GM12878 (cell line): Measurements from ENCODE around the gene SEMA3C. TPM values are rescaled to one million over a fixed set of nuclear protein-coding genes. Genes with fewer than 3 reads are reported as not detected.
"Not testable (repeated sequence)": the region's sequence is repeated elsewhere in the genome, so short reads cannot be mapped to it uniquely, and the experiment has no call there.

Source experiments
- ATAC-seq: fragments of 200-7000 bp; cut with Tn5 transposase; 3 replicates; pipeline ENCODE4 v1.9.1; 2020; ENCODE audit warnings: mild to moderate bottlenecking, moderate library complexity
- BruUV-seq: library from RNA; stranded (reverse); fragments of 400-500 nt; replicated peaks from 2 replicates; lab custom pipeline; 2021; lab: Mats Ljungman, UMichigan
- CTCF ChIA-PET: fragments of 300-600 bp; sonication (Branson Sonifier 250); formaldehyde crosslinking; extraction: SDS; loops from one replicate; lab custom pipeline; 2021; ENCODE audit warnings: inconsistent platforms; lab: Yijun Ruan, JAX
- POLR2A ChIA-PET: fragments of 350-600 bp; formaldehyde crosslinking; extraction: SDS; loops from one replicate; lab custom pipeline; 2021; ENCODE audit warnings: inconsistent platforms; lab: Charles Lee
- RAD21 ChIA-PET: fragments of 300-600 bp; sonication (Branson Sonifier 250); formaldehyde crosslinking; loops from one replicate; lab custom pipeline; 2023; ENCODE audit warnings: antibody characterized with exemption; ENCODE audit not compliant: unreplicated experiment; lab: Charles Lee
- SMC1A ChIA-PET: fragments of 300-600 bp; sonication (Branson Sonifier 250); formaldehyde crosslinking; loops from one replicate; lab custom pipeline; 2023; ENCODE audit not compliant: unreplicated experiment, uncharacterized antibody; lab: Charles Lee
- DNase-seq: peaks from one replicate; pipeline ENCODE4 v3.0.0-alpha.2; 2011; ENCODE audit warnings: low read depth, low spot score
- FAIRE-seq: peaks from 3 replicates; lab custom pipeline; 2011; peaks lifted over from hg19 to GRCh38; lab: Jason Lieb, UNC
- H2AFZ ChIP-seq: 2 replicates; pipeline ENCODE4 v1.6.0; 2011; ENCODE audit warnings: low read depth, low read length, control low read depth; ENCODE audit not compliant: control insufficient read depth
- H3K27ac ChIP-seq: 2 replicates; pipeline ENCODE4 v1.5.1; 2011; ENCODE audit warnings: control low read depth; ENCODE audit not compliant: control insufficient read depth, insufficient read depth
- H3K27me3 ChIP-seq, 2 experiments: replicated peaks in 1 of 2; 2 replicates each; pipeline versions ENCODE4 v1.6.0 to v1.6.1; 2011; ENCODE audit warnings: low read length in 1 of 2; ENCODE audit not compliant: control insufficient read depth in 2 of 2, insufficient read depth in 2 of 2
- H3K36me3 ChIP-seq, 2 experiments: 2 replicates each; pipeline ENCODE4 v1.5.1; 2011; ENCODE audit warnings: low read length in 1 of 2; ENCODE audit not compliant: control insufficient read depth in 2 of 2, insufficient read depth in 2 of 2
- H3K4me1 ChIP-seq: 2 replicates; pipeline ENCODE4 v1.6.1; 2011; ENCODE audit warnings: mild to moderate bottlenecking, low read length, moderate library complexity, mixed read lengths; ENCODE audit not compliant: control insufficient read depth, insufficient read depth
- H3K4me2 ChIP-seq: 2 replicates; pipeline ENCODE4 v1.6.0; 2011; ENCODE audit warnings: control low read depth; ENCODE audit not compliant: control insufficient read depth, insufficient read depth
- H3K4me3 ChIP-seq: fragments of 200-600 bp; sonication (generic); 2 replicates; pipeline ENCODE4 v1.5.1; 2016
- H3K79me2 ChIP-seq: 2 replicates; pipeline ENCODE4 v1.6.0; 2011; ENCODE audit warnings: low read length; ENCODE audit not compliant: control insufficient read depth, insufficient read depth
- H3K9ac ChIP-seq: 2 replicates; pipeline ENCODE4 v1.8.0; 2011; ENCODE audit warnings: low read length, control low read depth, mixed read lengths; ENCODE audit not compliant: control insufficient read depth, insufficient read depth
- H3K9me3 ChIP-seq: replicated peaks from 3 replicates; pipeline ENCODE4 v1.5.1; 2011; ENCODE audit warnings: mild to moderate bottlenecking, low read length; ENCODE audit not compliant: control insufficient read depth, insufficient read depth
- H4K20me1 ChIP-seq: 2 replicates; pipeline ENCODE4 v1.6.0; 2011; ENCODE audit not compliant: control insufficient read depth, insufficient read depth
- NFYB ChIP-seq: IDR thresholded peaks from 2 replicates; pipeline ENCODE4 v1.6.1; 2011; ENCODE audit warnings: low read depth, mild to moderate bottlenecking, low read length, improper control_type of control experiment, moderate library complexity; ENCODE audit not compliant: insufficient read depth
- RB1 ChIP-seq: fragments of 450-650 bp; formaldehyde crosslinking; IDR thresholded peaks from 2 replicates; pipeline ENCODE4 v1.6.1; 2017; ENCODE audit warnings: mild to moderate bottlenecking, borderline replicate concordance
- ZNF384 ChIP-seq: IDR thresholded peaks from 2 replicates; pipeline ENCODE4 v1.6.1; 2012; ENCODE audit warnings: low read depth, mild to moderate bottlenecking, low read length, improper control_type of control experiment, borderline replicate concordance
- WGBS: methylation state at CpG from one replicate; pipeline ENCODE4 v1.1.6; 2016; ENCODE audit warnings: low lambda C conversion rate; ENCODE audit not compliant: insufficient replicate concordance, insufficient coverage; ENCODE audit errors: missing lambda C conversion rate; 5-methylcytosine and 5-hydroxymethylcytosine counted together
- in situ Hi-C: fragments of 300-500 bp; cut with MboI; formaldehyde crosslinking; loops from 9 replicates; pipeline ENCODE4 v1.14.3; 2018; ENCODE audit warnings: mixed read lengths
- intact Hi-C: fragments of 100-400 bp; cut with micrococcal nuclease; formaldehyde crosslinking; loops from one replicate; pipeline ENCODE4 v1.14.2; 2022; ENCODE audit not compliant: unreplicated experiment
- polyA plus RNA-seq, 11 experiments: library from polyadenylated mRNA; depleted of rRNA in 4 of 11; unstranded in 6 of 11; stranded (reverse) in 5 of 11; fragments of >200 nt; fragmentation: Nextera tagmentation in 4 of 11; fragmentation: Illumina TruSeq in 1 of 11; extraction: Ambion mirVana in 4 of 11; extraction: Trizol in 1 of 11; gene quantifications; 1 replicate in 1 of 11; 2 replicates in 10 of 11; pipeline versions ENCODE4 v1.2.1 to v1.2.3, GENCODE V29; 2011 to 2016; ENCODE audit warnings: inconsistent platforms in 2 of 11, missing spikeins in 2 of 11, low read depth in 1 of 11
- total RNA-seq, 4 experiments: library from RNA; depleted of rRNA in 3 of 4; stranded (reverse); fragments of >200 nt in 3 of 4; fragmentation: Illumina TruSeq in 1 of 4; extraction: Trizol in 1 of 4; gene quantifications; 2 replicates each; pipeline versions ENCODE4 v1.2.1 to v1.2.3, GENCODE V29; 2013 to 2021

Gene SEMA3C
- total and polyA plus RNA-seq, 10 of the 15 experiments (the other 5 are each of a cell fraction or from before 2014, with no cell fraction given) = 0.01 to 0.41 (median 0.11) TPM; not detected in 6

DNA sequence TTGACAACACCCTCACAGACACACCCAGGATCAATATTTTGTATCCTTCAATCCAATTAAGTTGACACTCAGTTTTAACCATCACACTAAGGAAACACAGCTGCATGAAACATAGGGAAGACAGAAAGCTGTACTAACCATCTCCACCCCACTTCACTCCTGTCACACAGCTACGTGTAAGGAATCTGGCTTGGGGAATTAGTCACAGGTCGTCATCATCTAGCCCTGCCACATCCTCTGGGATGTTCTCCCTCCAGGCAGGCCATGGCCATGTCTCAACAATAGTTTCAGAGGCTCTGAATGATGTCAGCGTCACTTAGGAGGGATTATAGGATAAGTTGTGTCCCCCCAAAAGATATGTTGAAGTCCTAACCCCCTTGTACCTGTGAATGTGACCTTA, 10.8 kb upstream of the SEMA3C start:
- no peak overlapping the region for H3K9ac ChIP-seq
- H3K4me3 ChIP-seq = no peak overlapping the region
- 0% methylated on average over 3 of the region's 3 CpGs for WGBS
- no peaks in the 10 kb centered on the region for H3K79me2 ChIP-seq
- ChIA-PET RAD21 (no interaction called here), POLR2A (no interaction called here), CTCF (no interaction called here), SMC1A (no interaction called here)
- DNase-seq (no peak), ATAC-seq (no peak), FAIRE-seq (no peak)
- intact Hi-C loops (no loop called here), in situ Hi-C loops (no loop called here)
- H3K9me3 ChIP-seq = no peaks in the 10 kb centered on the region
- BruUV-seq = no TSS peak
- H3K27me3 ChIP-seq = no peaks in the 10 kb centered on the region
- no peak overlapping the region for H3K4me2 ChIP-seq
- TF ChIP-seq RB1 (no peak), ZNF384 (no peak)
- H3K27ac ChIP-seq = no peak overlapping the region
- H4K20me1 ChIP-seq = no peaks in the 10 kb centered on the region
- H2AFZ ChIP-seq = no peak overlapping the region
- no peaks in the 10 kb centered on the region for H3K4me1 ChIP-seq
- H3K36me3 ChIP-seq = no peaks in the 10 kb centered on the region

DNA sequence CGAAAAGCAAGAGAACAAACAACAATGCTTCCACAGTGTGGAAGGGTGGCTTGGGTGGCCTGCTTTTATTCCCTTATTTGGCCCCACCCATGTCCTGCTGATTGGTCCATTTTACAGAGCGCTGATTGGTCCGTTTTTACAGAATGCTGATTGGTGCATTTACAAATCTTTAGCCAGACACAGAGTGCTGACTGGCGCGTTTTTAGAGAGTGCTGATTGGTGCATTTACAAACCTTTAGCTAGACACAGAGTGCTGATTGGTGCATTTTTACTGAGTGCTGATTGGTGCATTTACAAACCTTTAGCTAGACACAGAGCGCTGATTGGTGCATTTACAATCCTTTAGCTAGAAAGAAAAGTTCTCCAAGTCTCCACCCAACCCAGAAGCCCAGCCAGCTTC, 8.1 kb upstream of the SEMA3C start:
- H3K27me3 ChIP-seq, H3K4me2 ChIP-seq, DNase-seq, H3K9ac ChIP-seq, SMC1A ChIA-PET, ATAC-seq, RAD21 ChIA-PET, BruUV-seq, H2AFZ ChIP-seq, H3K9me3 ChIP-seq, H4K20me1 ChIP-seq, H3K27ac ChIP-seq, intact Hi-C loops, H3K4me3 ChIP-seq, in situ Hi-C loops, FAIRE-seq, CTCF ChIA-PET, H3K36me3 ChIP-seq, POLR2A ChIA-PET, H3K79me2 ChIP-seq, H3K4me1 ChIP-seq: not testable (repeated sequence)
- WGBS = 74% methylated on average over 6 of the region's 6 CpGs
- TF ChIP-seq NFYB = peak; percentile 60; the same call in 1 of the 2 replicates
